ENCODE data around the gene NOS3. TPM values are rescaled to one million over a fixed set of nuclear protein-coding genes. Genes with fewer than 3 reads are reported as not detected.

The NOS3 gene
- total RNA-seq, 3 donors from 2014 or later (not counting 1 experiment from before 2014, with no cell fraction given), result 2.6 to 5.9 (median 3.8) TPM

GRCh38 chr7:150942591-150943452 is 48.0 kb upstream of the NOS3 start:
- no peak overlapping the region for H3K27ac Mint-ChIP-seq
- 74% methylated on average over 13 of the region's 13 CpGs for WGBS (ENCODE audit: insufficient coverage)
- no peak for ATAC-seq
- H3K4me1 Mint-ChIP-seq, result peaks cover 7 to 14% of the 10 kb centered on the region in 2 donors
- no peaks in the 10 kb centered on the region for H3K9me3 Mint-ChIP-seq
- no peaks in the 10 kb centered on the region for H3K36me3 Mint-ChIP-seq
- Histone ChIP-seq H3K9me3 (ENCODE audit: control insufficient read depth, insufficient read depth, low read length) (no peaks in the 10 kb centered on the region), H3K4me1 (ENCODE audit: control insufficient read depth, insufficient read depth, low read length) (peaks cover 25% of the 10 kb centered on the region), H3K27ac (ENCODE audit: low read length) (no peak overlapping the region), H3K27me3 (ENCODE audit: control insufficient read depth, insufficient read depth, low read length) (no peaks in the 10 kb centered on the region), H3K4me3 (ENCODE audit: low read length) (no peak overlapping the region), H3K36me3 (ENCODE audit: control insufficient read depth, insufficient read depth, low read length) (no peaks in the 10 kb centered on the region)
- DNase-seq, result no peak
- peaks cover 10 to 15% of the 10 kb centered on the region in 2 donors for H3K27me3 Mint-ChIP-seq (ENCODE audit: low read depth in 2 of 2)
- H3K4me3 Mint-ChIP-seq, result no peak overlapping the region
- intact Hi-C loops (cut with micrococcal nuclease), result no loop called here
- no peak for TF ChIP-seq CTCF (IDR thresholded peaks at IDR 0.05)

GRCh38 chr7:150943453-150943814 is 47.4 kb upstream of the NOS3 start:
- no peaks in the 10 kb centered on the region for H3K36me3 ChIP-seq (ENCODE audit: control insufficient read depth, insufficient read depth, low read length)
- Mint-ChIP-seq H3K4me3 (no peak overlapping the region), H3K36me3 (no peaks in the 10 kb centered on the region), H3K27ac (no peak overlapping the region), H3K27me3 (ENCODE audit: low read depth in 2 of 2) (peaks cover 9 to 17% of the 10 kb centered on the region in 2 donors), H3K9me3 (no peaks in the 10 kb centered on the region), H3K4me1 (peaks cover 1 to 8% of the 10 kb centered on the region in 2 donors)
- ATAC-seq, result no peak
- no peak overlapping the region for H3K4me3 ChIP-seq (ENCODE audit: low read length)
- no peak for DNase-seq
- H3K4me1 ChIP-seq (ENCODE audit: control insufficient read depth, insufficient read depth, low read length), result peaks cover 19% of the 10 kb centered on the region
- WGBS (ENCODE audit: insufficient coverage), result 97% methylated on average over 6 of the region's 6 CpGs
- no peaks in the 10 kb centered on the region for H3K27me3 ChIP-seq (ENCODE audit: control insufficient read depth, insufficient read depth, low read length)
- intact Hi-C loops (cut with micrococcal nuclease), result no loop called here
- H3K27ac ChIP-seq (ENCODE audit: low read length), result no peak overlapping the region
- no peaks in the 10 kb centered on the region for H3K9me3 ChIP-seq (ENCODE audit: control insufficient read depth, insufficient read depth, low read length)
- no peak for TF ChIP-seq CTCF (IDR thresholded peaks at IDR 0.05)

- Histone ChIP-seq H3K27ac (ENCODE audit: low read length) (no peak overlapping the region), H3K4me3 (ENCODE audit: low read length) (no peak overlapping the region), H3K4me1 (ENCODE audit: control insufficient read depth, insufficient read depth, low read length) (peaks cover 15% of the 10 kb centered on the region), H3K36me3 (ENCODE audit: control insufficient read depth, insufficient read depth, low read length) (no peaks in the 10 kb centered on the region), H3K9me3 (ENCODE audit: control insufficient read depth, insufficient read depth, low read length) (no peaks in the 10 kb centered on the region), H3K27me3 (ENCODE audit: control insufficient read depth, insufficient read depth, low read length) (no peaks in the 10 kb centered on the region)
- peaks cover 4 to 15% of the 10 kb centered on the region in 2 donors for H3K27me3 Mint-ChIP-seq (ENCODE audit: low read depth in 2 of 2)
- DNase-seq, result no peak
- intact Hi-C loops (cut with micrococcal nuclease), result no loop called here
- H3K4me3 Mint-ChIP-seq, result no peak overlapping the region
- peaks cover 0 to 8% of the 10 kb centered on the region in 2 donors for H3K4me1 Mint-ChIP-seq
- WGBS (ENCODE audit: insufficient coverage), result 94% methylated on average over 6 of the region's 6 CpGs
- H3K27ac Mint-ChIP-seq, result no peak overlapping the region
- no peak for TF ChIP-seq CTCF (IDR thresholded peaks at IDR 0.05)
- H3K9me3 Mint-ChIP-seq, result no peaks in the 10 kb centered on the region
- no peak for ATAC-seq
- H3K36me3 Mint-ChIP-seq, result no peaks in the 10 kb centered on the region
These were observed 46.5 kb upstream of the NOS3 start for GRCh38 chr7:150944066-150945042.
